GM13976 (cell line): ENCODE results near the gene SPATS2L.

Source experiments
- DNase-seq: peaks from one replicate; pipeline ENCODE4 v3.0.0; 2012; ENCODE audit warnings: low spot score
- CTCF ChIP-seq: IDR thresholded peaks from 2 replicates; pipeline ENCODE4 v1.5.1; 2012; ENCODE audit warnings: borderline replicate concordance, mild to moderate bottlenecking; ENCODE audit not compliant: insufficient read depth; ENCODE audit errors: extremely low read depth, missing control alignments, control extremely low read depth
- in situ Hi-C: fragments of 300-500 bp; cut with MboI; formaldehyde crosslinking; loops from one replicate; pipeline ENCODE4 v1.12.0; 2022; ENCODE audit warnings: low sequenced_read_pairs, mixed read lengths, inconsistent platforms; ENCODE audit not compliant: unreplicated experiment

Gene SPATS2L

DNA sequence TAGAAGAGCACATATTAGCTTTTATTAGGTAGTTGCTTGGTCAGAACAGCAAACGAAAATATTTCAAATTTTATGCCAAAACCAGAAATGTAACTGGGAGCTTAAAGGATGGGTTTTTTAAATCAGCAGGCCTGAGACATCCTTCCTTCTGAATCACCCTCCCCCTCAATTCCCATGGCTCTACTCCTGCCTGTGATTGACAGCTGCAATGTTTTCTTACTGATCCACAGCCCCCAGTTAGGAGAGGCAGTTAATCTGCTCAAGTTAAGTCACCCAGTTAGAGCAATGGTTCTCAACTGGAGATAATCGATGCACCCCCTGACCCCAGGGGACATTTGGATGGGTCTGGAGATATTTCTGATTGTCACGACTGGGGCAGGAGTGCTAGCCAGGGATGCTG lies 178.4 kb downstream of the SPATS2L start:
- in situ Hi-C loops, result no loop called here
- no peak for DNase-seq
- TF ChIP-seq CTCF, result no peak

DNA sequence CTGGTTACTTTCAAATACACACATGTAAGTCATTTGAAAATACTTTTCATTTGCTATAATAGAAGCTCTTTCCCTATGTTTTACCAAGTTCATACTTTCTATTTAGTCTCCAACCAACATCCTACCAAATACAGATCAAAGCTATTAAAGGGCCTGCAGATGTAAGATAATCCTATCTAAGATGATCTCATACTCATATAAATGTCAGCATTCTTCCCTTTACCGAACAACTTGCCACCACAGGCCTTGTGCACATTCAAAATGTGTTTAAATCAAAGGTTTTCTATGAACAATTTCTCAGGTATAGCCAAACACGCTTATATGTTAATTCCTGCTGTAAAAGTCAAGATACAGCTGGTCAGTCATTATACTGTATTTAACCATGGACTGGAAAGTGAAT lies 180.0 kb downstream of the SPATS2L start:
- TF ChIP-seq CTCF, result no peak
- no peak for DNase-seq
- in situ Hi-C loops, result no loop called here

DNA sequence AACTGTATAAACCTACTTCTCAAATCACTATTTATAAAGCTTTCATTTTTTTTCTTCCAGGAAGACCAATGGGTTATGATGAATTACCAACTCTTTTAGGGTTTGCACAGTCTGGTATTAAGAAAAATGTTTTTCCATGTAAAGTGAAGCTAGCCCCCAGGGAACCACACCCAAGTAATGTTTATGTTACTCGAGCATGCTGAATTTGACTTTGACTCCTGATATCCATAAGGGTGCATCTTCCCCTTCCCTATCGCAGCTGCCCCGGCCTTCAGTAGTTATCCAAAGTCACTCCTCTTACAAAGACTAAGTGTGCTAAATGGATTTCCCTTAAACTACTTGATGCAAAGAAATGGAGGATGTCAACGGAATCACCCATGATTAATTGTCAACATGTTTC lies 181.7 kb downstream of the SPATS2L start:
- TF ChIP-seq CTCF, result no peak
- no peak for DNase-seq
- in situ Hi-C loops, result no loop called here

DNA sequence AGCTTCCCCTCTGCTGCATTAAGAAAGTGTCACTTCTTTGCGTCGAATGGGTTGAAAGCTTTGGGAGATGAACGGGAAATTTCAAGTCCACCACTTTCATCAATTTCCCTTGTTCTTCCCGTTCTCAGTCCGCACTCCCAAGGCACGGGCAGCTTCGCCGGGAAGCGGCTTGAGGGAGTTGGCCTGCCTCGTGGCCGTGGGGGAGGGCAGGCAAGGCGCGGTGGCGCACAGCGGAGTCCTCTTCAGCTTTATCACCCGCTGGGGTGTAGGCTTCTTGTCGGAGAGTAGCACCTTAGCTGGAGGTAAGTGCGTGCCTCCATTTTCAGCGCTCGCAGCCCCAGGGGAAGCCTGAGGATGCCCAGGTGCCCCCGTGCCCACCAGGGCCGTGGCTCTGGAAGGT lies 183.5 kb downstream of the SPATS2L start:
- TF ChIP-seq CTCF, result no peak
- in situ Hi-C loops, result no loop called here
- DNase-seq, result no peak

DNA sequence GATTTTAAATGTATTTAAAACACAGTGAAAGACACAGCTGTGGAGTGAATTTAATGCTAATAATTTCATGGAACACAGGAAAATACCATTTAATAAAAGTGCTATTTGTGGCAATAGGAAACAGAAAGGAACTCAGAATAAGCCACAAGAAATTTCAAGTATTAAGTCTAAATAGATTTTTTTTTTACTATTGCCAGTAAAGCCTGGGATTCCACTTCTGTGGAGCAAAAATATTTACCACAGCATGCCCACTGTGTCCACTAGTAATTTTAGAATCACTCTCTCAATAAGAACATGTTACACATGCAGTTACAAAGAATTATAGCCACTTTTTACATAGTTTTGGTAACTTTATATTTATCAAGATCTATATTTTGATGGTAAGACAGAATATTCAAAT lies 186.2 kb downstream of the SPATS2L start:
- DNase-seq, result no peak
- in situ Hi-C loops, result no loop called here

GRCh38 chr2:200494048-200494447 lies 187.6 kb downstream of the SPATS2L start:
- no peak for TF ChIP-seq CTCF
- in situ Hi-C loops, result no loop called here
- no peak for DNase-seq

More for the DNA sequence above, 186.2 kb downstream of the SPATS2L start:
- no peak for TF ChIP-seq CTCF

DNA sequence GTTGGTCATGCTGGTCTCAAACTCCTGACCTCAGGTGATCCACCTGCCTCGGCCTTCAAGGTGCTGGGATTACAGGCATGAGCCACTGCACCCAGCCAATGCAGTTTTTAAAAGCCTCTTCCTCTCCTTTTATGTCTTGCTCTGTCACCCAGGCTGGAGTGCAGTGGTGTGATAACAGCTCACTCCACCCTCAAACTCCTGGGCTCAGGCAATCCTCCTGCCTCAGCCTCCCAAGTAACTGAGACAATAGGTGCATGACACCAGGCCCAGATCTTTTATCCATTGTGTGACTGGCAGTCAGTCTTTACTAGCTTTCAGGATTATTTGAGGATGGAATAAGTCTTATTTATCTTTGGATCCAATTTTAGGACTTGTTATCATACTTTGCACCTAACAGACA lies 190.2 kb downstream of the SPATS2L start:
- no peak for DNase-seq
- in situ Hi-C loops, result no loop called here

More for the DNA sequence above, 190.2 kb downstream of the SPATS2L start:
- TF ChIP-seq CTCF, result no peak
